ENCODE results near the gene NT5DC4.
A peak's percentile ranks its signal among the peaks of the same experiment; 100 is the strongest.

Gene NT5DC4

DNA sequence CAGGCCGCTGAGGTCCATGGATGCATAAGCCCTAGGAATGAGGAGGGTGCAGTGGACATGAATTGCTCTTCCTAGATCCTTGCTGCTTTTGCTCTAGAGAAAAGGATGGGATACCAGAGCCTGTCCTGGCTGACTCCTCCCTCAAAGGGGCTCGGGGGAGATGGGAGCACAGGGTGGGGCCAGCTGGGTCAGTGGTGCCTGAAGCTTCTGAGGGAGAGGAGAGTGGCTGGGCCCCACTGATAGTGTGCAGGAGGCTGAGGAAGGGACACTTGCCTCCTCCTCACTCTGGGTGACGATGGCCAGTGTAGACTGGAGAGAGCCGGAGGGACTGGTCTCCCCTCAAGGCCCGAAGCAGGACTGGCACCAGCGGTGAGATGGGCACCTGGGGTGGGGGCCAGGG, at the start of gene NT5DC4:
TSS of gene NT5DC4 (plus strand) at position 236 of the 400 bp plus-strand sequence. CDS start at position 296, 60 bp downstream.
- Mint-ChIP-seq H3K4me3 (no peak within 1 kb of the TSS), H3K27me3 (no peaks in the 10 kb centered on the region), H3K9me3 (no peaks in the 10 kb centered on the region), H3K36me3 (no peaks in the 10 kb centered on the region), H3K27ac (no peak within 1 kb of the TSS), H3K4me1 (peaks cover 7% of the 10 kb centered on the region)
- no peak for ATAC-seq (ENCODE audit: low read depth)
- no peak for DNase-seq (ENCODE audit: low spot score in 2 of 2)

DNA sequence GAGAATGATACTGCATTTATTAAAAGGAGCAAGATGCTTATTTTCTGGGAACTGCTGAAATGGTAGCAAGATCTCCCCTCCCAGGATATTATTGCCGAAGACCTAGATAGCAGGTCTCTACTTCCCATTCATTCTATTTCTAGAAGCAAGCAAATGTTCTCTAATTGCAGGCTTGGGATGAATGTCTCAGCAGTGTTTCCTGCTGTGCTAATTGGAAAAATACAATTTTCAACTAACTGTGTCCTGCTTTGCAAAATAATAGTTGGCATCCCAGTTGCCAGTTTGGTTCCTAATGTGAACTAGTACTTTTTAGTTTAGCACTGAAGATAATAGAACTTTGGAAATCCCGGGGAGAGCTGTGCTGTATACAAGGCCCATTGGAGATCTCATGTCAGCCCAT, 49.0 kb upstream of the NT5DC4 start:
- Mint-ChIP-seq H3K4me1 (peaks cover 1% of the 10 kb centered on the region), H3K27ac (no peak overlapping the region), H3K4me3 (no peak overlapping the region), H3K36me3 (no peaks in the 10 kb centered on the region), H3K9me3 (no peaks in the 10 kb centered on the region), H3K27me3 (peaks cover 1% of the 10 kb centered on the region)
- ATAC-seq (ENCODE audit: low read depth) (no peak), DNase-seq (ENCODE audit: low spot score in 2 of 2) (no peak)

DNA sequence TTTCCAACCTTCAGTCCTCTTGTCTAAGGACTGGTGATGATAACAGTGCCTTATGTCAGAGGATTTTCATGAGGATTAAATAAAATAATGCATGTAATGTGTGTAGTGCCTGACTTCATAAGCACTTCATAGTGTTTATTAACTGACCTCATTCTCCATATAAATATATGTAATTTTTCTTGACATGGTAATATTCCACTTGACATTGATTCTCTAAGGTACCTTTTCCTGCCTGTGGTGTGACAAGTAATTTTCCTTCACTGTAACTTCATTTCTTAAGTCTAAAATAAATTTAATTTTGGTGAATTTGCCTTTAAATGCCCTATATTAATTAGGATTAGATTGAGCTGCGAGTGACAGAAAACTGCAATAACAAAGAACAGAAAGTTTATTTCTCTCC, 47.8 kb upstream of the NT5DC4 start:
- no peak overlapping the region for H3K27ac Mint-ChIP-seq
- no peak for ATAC-seq (ENCODE audit: low read depth)

DNA sequence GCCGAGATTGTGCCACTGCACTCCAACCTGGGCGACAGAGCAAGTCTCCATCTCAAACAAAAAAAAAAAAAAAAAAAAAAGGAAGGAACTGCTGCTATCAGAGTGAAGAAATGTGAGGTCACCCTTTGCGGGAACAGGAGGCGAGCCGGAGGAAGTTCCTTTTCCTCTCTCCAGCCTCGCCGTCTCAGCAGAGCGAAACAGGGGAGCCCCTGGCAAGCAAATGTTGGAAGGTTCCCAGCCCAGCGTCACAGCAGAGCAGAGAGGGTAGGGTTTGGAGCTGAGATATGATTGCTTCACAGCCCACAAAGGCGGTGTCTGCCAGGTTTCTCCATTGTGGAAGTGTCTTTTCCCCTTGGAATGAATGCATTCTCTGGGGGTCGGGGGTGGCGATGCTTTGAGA, 46.6 kb upstream of the NT5DC4 start:
- Mint-ChIP-seq H3K4me3 (no peak overlapping the region), H3K27me3 (peaks cover 1% of the 10 kb centered on the region), H3K27ac (no peak overlapping the region), H3K4me1 (no peaks in the 10 kb centered on the region), H3K9me3 (no peaks in the 10 kb centered on the region), H3K36me3 (no peaks in the 10 kb centered on the region)
- ATAC-seq (ENCODE audit: low read depth) (no peak), DNase-seq (ENCODE audit: low spot score in 2 of 2) (no peak)

More for the DNA sequence above, 47.8 kb upstream of the NT5DC4 start:
- H3K9me3 Mint-ChIP-seq: no peaks in the 10 kb centered on the region
- H3K4me1 Mint-ChIP-seq: no peaks in the 10 kb centered on the region
- H3K36me3 Mint-ChIP-seq: no peaks in the 10 kb centered on the region
- DNase-seq (ENCODE audit: low spot score in 2 of 2): no peak
- H3K4me3 Mint-ChIP-seq: no peak overlapping the region
- peaks cover 1% of the 10 kb centered on the region for H3K27me3 Mint-ChIP-seq

DNA sequence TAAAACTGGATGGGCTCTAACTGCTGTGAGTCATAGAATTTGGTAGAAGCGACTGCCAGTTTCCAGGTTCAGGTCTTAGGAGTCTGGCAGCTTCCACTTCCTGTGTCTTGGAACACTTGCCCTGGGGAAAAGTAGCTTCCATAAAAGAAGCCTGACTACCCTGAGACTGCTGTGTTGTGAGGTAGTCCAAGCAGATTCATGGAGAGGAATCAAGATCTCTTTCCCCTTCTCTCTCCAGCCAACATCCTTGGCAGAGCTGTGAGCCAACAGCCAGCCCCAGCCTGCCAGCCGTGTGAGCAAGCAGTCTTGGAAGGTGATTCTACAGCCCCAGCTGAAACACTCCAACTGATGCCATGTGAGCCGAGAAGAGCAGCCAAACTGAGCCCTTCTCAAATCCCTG, 41.3 kb upstream of the NT5DC4 start:
- no peak for ATAC-seq (ENCODE audit: low read depth)
- Mint-ChIP-seq H3K27ac (no peak overlapping the region), H3K4me1 (no peaks in the 10 kb centered on the region), H3K27me3 (no peaks in the 10 kb centered on the region), H3K9me3 (no peaks in the 10 kb centered on the region), H3K4me3 (no peak overlapping the region), H3K36me3 (no peaks in the 10 kb centered on the region)
- DNase-seq (ENCODE audit: low spot score in 2 of 2): no peak

DNA sequence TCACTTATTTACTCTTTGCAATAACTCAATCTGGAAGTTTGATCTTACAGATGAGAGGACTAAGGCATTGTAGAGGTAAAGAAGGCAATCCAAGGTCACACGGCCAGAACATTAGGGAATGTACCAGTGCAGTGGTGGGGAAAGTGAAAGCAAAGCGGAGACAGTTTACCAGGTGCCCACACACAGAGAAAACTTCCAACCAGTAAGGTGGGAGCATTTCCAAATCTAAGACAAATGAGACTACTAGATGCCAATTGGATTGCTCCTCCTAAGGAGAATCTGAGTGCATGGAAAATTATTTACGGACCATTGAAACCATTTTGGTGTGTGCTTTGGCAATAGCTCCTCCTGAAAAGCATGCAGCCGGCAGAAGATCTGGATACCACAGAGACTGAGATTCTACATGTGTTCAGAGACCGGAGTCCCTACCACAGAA, 40.1 kb upstream of the NT5DC4 start:
- ATAC-seq (ENCODE audit: low read depth): no peak
- no peak overlapping the region for H3K4me3 Mint-ChIP-seq
- peaks cover 6% of the 10 kb centered on the region for H3K4me1 Mint-ChIP-seq
- no peak for DNase-seq (ENCODE audit: low spot score in 2 of 2)
- no peaks in the 10 kb centered on the region for H3K27me3 Mint-ChIP-seq
- H3K36me3 Mint-ChIP-seq: no peaks in the 10 kb centered on the region
- H3K27ac Mint-ChIP-seq: no peak overlapping the region
- H3K9me3 Mint-ChIP-seq: no peaks in the 10 kb centered on the region

DNA sequence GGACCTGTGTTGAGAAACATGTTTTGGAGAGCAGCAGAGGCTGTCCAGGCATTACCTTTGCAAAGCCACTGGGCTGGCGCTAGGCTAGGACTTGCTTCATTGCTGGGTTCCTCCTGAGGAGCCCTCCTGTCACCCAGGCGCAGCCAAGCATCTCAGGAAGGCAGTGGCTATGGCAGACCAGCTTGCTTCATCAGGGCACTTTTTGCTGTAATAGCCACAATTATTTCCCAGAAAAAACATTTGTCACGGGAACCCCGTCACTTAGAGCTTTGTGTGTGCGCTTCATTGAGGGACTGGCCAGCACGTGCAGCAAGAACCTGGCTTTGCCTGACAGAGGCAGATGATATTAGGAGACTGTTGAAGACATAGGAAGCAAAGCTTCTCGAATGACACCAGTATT, 38.7 kb upstream of the NT5DC4 start:
- Mint-ChIP-seq H3K9me3 (no peaks in the 10 kb centered on the region), H3K27ac (no peak overlapping the region), H3K4me3 (no peak overlapping the region), H3K36me3 (no peaks in the 10 kb centered on the region), H3K4me1 (peaks cover 9% of the 10 kb centered on the region), H3K27me3 (no peaks in the 10 kb centered on the region)
- ATAC-seq (ENCODE audit: low read depth): no peak
- DNase-seq (ENCODE audit: low spot score in 2 of 2): no peak

DNA sequence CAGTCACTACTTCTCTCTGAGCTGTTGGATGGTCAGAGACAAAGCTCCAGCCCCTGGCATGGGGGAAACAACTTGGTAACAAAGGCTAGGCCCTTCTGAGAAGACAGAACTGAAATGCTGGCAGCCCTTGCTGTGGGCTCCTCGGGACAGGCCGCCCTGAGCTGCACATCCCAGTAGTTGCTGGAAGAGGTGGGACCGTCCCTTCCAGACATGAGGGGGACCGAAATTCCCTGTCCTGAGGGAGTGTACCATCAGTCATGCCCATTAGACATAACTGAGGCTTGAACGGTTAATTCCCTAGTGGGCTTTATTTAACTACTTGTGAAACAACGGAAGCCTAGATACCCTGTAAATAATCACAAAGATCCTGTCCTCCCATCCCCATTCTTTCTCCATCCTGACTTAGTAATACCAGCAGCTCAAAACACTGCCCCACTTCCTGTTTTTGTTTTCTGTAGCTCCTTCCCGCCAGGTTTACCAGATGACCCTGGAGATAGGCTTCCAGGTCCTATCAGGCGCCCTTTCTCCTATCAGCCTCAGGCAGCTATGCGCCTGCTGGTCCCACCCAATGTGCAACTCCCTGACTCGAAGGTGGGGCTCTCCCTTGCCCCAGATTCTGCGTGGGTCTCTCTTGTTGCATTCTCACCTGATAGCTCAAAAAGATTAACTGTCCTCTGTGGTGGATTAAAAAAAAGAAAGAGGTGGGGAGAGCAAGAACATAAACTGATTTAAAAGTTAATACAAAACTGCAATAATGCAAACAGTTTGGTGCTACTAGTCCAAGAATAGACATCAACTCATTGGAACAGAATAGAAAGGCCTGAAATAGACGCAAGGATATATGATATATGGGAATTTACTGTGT, 37.0 kb upstream of the NT5DC4 start:
- Mint-ChIP-seq H3K36me3 (no peaks in the 10 kb centered on the region), H3K9me3 (no peaks in the 10 kb centered on the region), H3K27ac (no peak overlapping the region), H3K4me1 (peaks cover 9% of the 10 kb centered on the region), H3K4me3 (no peak overlapping the region), H3K27me3 (no peaks in the 10 kb centered on the region)
- DNase-seq (ENCODE audit: low spot score in 2 of 2) (no peak), ATAC-seq (ENCODE audit: low read depth) (no peak)

DNA sequence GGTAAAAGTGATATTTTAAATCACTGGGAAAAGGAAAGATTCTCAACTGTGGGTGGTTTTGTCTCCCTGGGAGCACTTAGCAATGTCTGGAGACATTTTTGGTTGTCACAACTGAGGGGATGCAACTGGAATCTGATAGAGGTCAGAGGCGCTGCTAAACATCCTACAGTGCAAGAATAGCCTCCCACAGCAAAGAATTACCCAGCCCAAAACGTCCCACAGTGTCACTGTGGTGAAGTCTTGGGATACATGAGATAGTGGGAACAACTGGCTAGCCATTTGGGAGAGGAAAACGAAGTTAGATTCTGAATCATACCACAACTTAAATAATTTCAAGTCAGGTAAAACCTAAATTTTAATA, 36.4 kb upstream of the NT5DC4 start:
- ATAC-seq (ENCODE audit: low read depth): no peak
- Mint-ChIP-seq H3K27me3 (no peaks in the 10 kb centered on the region), H3K9me3 (no peaks in the 10 kb centered on the region), H3K27ac (no peak overlapping the region), H3K4me3 (no peak overlapping the region), H3K36me3 (no peaks in the 10 kb centered on the region), H3K4me1 (peaks cover 9% of the 10 kb centered on the region)
- no peak for DNase-seq (ENCODE audit: low spot score in 2 of 2)

DNA sequence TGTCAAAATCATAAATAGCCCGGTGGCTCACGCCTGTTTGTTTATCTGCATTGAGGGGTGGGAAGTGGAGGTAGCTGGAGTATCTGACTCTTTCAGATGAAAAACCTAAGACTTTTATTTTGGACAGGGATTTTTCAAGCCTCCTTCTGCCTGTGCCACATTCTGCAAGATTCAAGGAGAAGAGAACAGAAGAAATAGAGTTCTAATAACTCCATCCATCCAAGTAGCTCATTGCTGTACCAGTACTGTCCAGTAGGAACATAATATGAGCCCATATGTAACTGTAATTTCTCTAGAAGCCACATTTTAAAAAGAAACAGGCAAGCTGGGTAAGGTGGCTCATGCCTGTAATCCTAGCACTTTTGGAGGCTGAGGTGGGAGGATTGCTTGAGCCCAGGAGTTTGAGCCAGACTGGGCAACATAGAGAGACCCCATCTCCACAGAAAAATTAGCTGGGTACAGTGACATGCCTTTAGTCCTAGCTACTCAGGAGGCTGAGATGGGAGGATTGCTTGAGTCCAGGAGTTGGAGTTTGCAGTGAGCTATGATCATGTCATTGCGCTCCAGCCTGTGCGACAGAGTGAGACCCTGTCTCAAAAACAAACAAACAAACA, 35.4 kb upstream of the NT5DC4 start:
- DNase-seq (ENCODE audit: low spot score in 2 of 2) (no peak), ATAC-seq (ENCODE audit: low read depth) (no peak)
- Mint-ChIP-seq H3K4me1 (peaks cover 9% of the 10 kb centered on the region), H3K27ac (no peak overlapping the region), H3K27me3 (no peaks in the 10 kb centered on the region), H3K4me3 (no peak overlapping the region), H3K36me3 (no peaks in the 10 kb centered on the region), H3K9me3 (no peaks in the 10 kb centered on the region)

DNA sequence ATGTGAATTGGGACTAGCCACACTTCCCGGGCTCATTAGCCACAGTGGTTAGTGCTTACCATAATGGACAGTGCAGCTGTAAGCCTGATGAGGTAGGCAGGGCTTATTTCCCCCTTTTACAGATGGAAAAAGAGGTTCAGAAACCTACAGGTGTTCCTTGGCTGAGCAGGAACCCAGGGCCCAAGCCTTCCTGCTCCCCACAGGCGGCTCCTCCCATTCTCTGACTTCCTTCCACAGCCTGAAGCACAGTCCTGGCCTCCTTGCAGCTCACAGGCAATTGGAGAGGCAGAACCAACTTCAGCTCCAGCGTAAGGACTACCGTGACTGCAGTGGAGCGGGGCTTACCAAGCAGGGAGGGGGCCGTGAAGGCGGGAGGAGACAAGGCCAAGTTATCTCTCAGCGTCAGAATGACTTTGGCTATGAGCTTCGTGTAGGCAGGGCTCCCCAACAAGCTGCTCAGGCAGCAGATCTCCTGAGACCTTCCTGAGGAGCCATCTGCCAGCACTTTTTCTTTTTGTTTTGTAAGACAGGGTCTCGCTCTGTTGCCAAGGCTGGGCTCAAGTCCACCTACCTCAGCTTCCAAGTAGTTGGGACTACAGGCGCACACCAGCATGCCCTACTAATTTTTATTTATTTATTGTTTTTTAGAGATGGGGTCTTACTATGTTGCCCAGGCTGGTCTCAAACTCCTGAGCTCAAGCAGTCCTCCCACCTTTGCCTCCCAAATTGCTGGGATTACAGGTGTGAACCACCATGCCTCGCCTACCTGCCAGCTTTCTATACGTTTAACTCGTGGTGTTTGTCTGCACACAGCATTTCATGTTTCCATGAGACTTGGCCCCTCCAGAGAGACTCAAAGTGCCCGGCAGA, 34.2 kb upstream of the NT5DC4 start:
- Mint-ChIP-seq H3K9me3 (no peaks in the 10 kb centered on the region), H3K27me3 (no peaks in the 10 kb centered on the region), H3K4me1 (peaks cover 16% of the 10 kb centered on the region), H3K4me3 (no peak overlapping the region), H3K36me3 (no peaks in the 10 kb centered on the region), H3K27ac (no peak overlapping the region)
- ATAC-seq (ENCODE audit: low read depth) (peak; percentile 62), DNase-seq (ENCODE audit: low spot score in 2 of 2) (no peak)

DNA sequence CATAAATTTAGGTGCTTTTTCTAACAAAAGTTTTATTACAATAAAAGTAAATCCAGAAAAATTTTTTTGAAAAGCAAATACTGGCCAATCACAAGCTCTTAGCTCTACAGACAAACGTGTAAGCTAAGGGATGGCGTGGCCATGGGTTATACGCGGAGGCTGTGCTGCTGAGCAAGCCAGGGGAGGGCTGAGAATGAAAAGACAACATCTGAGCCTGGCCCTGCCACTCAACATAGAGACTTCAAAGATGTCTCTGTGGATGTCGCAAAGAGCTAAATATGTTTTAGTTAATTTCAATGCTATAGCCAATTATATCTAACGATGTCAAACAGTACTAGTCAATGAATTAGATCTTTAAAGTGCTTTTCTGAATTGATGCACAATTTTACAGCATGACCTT, 33.3 kb upstream of the NT5DC4 start:
- Mint-ChIP-seq H3K9me3 (no peaks in the 10 kb centered on the region), H3K4me1 (peaks cover 18% of the 10 kb centered on the region), H3K4me3 (no peak overlapping the region), H3K27ac (no peak overlapping the region), H3K36me3 (no peaks in the 10 kb centered on the region), H3K27me3 (no peaks in the 10 kb centered on the region)
- DNase-seq (ENCODE audit: low spot score in 2 of 2) (no peak), ATAC-seq (ENCODE audit: low read depth) (no peak)

DNA sequence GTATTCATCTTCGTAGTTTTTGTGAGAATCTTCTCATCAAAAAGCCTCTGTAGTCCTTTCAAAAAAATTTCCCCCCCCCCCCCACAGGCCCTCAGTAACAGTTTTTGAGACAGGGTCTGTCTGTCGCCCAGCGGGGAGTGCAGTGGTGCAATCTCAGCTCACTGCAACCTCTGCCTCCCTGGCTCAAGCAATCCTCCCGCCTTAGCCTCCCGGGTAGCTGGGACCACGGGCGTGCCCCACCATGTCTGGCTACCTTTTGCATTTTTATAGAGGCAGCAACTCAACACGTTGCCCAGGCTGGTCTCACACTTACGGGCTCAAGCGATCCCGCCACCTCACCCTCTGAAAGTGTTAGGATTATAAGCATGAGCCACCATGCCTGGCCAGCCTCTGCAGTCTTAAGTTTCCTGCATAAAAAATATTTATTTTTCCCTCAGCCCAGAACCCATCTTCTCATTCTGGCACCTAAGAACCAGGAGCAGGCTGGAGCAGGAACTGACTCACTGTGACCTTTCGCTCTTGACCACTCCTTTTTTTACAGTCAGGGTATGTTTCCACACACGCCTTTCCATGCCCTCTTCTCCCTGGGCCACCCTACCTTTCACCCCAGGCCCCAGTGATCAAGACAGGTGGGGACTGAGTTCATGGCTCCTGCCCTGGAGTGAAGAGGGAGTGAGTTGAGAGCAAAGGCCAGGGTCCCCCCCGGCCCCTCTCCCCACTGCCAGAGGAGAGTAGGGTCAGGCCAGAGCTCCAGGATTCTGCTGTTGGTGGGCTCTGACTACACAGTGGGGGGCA, 32.5 kb upstream of the NT5DC4 start:
- H3K9me3 Mint-ChIP-seq: no peaks in the 10 kb centered on the region
- H3K36me3 Mint-ChIP-seq: no peaks in the 10 kb centered on the region
- H3K4me3 Mint-ChIP-seq: no peak overlapping the region
- H3K4me1 Mint-ChIP-seq: peaks cover 24% of the 10 kb centered on the region
- H3K27me3 Mint-ChIP-seq: no peaks in the 10 kb centered on the region
- H3K27ac Mint-ChIP-seq: no peak overlapping the region
- no peak for ATAC-seq (ENCODE audit: low read depth)
- DNase-seq (ENCODE audit: low spot score in 2 of 2): no peak
